IPS-11a (cell line): Measurements from ENCODE around the gene CDCP2.

ENCODE experiments used
- H3K4me3 ChIP-seq: one replicate; pipeline ENCODE4 v1.5.1; 2013; ENCODE audit warnings: low read depth, low read length, control low read depth

The CDCP2 gene

DNA sequence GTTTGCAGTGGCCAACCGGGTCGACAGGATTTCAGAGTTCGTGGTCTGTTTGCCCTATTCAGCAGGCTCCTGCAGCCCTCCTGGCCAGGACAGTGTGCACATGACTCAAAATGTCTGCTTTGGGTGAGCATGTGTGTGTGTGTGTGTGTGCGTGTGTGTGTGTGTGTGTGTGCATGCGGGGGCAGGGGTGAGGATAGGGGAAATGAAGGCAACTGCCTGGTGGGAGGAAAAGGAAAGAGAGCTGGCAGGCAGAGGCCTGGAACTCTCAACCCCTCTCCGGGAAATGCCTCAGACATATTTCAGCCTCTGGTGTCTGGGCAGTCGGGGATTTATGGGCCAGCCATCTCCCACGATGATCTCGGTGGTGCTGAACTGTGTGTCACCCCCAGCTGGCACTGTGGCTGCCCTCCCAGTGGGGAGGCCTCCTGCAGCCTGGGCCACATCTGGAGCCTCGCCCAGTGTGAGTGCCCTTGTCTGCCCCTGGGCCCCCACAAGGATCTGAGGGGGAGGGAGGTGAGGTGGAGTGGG lies 15.2 kb downstream of the CDCP2 start:
- no peak overlapping the region for H3K4me3 ChIP-seq

DNA sequence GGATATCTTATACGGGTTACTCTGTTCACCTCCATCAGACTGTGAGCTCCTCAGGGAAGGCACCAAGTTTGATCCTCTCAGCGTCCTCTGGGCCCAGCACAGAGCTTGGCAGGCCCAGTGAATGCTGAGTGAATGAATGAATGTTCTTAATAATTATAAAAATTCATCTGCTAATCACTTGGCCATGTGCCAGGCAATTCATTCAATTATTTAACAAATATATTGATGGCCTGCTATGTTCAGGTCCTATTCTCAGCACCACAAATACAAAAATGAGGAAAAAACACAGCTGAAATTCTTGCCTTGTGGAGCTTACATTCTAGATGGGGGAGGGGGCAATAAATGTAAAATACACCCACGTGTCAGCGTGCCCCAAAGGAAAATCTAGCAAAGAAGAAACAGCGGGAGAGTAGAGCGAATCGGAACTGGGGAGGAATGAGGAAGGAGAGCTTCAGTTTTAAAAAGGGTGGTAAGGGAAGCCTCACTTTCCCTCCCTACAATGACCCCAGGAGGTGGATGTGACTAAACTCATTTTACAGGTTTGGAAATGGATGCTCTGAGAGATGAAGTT lies 15.8 kb downstream of the CDCP2 start:
- no peak overlapping the region for H3K4me3 ChIP-seq

DNA sequence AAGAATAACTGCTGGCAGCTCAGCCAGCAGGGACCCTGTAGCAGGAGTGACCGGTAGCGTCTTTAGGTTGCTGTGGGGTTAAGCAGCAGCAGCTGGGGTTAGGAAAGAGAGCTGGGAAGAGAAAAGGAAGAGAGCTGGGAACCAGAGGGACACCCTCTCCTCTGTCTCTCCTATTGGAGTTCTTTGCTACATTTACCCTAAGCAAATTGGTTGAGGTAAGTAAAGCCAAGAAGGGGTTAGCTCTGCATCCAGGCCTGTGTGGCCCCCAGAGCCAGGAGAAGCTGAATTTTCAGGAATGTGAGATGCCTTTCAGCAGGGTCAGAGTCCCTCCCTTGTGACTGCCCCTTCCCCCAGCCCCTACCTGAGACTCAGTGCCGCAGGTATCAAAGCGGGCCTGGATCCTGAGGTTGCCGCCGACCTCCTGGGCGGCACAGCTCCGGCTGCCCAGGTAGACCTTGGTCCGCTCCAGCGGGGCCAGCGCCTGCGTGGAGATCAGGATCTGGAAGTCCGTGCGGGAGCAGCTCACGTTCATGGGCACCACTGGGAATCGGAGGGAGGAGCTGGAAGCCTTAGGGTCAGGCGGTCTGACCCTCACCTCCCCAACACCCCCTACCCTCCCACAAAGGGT lies 16.4 kb downstream of the CDCP2 start:
- H3K4me3 ChIP-seq: no peak overlapping the region

DNA sequence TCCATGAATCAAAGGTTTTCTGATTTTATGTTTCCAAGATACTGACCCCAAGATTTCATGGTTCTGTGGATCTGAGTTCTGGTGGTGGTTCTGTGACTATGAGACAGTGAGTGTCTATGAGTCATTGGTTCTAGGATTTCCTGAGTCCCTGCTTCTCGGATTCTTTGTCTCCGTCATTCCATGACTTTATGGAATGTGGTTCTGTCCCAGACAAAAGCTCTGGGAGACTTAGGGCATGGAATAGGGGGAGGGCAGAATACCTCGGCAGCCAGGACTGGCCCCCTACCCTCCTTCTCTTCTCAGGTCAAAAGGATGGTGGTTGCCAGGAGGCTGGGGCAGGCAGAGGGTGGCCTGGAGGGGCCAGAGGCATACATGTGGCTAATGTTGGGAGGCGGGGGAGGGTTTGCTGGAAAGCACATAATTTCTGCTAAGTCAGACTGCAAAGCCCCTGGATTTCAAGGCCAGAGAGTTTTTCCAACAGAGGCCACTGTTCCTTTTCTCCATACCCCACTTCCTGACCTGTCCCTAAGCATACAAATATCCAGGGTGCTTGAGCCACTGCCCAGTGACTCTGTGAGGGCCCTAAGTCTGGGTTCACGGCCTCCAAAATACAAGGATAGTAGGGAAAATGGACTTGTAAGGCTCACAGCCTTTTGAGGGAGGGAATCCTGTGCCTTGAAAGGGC lies 17.2 kb downstream of the CDCP2 start:
- no peak overlapping the region for H3K4me3 ChIP-seq

DNA sequence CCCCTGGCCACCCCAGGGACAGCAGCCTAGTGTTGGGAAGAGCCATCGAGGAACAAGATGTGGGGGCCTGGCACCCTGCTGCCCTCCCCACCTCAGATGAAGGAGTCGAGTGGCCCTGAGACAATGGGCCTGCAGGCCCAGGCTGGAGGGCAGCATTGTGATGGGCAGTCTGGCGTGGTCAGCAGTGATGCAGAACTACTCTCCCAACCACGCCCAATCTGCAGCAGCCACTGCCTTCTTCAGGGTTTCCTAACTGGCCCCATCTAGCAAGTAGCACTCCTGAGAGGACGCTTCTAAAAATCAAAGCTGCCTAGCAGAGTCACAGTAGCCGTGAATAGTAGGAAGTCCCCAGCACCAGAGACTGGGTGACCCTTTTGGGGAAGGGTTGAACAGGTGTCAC lies 18.5 kb downstream of the CDCP2 start:
- H3K4me3 ChIP-seq: no peak overlapping the region

DNA sequence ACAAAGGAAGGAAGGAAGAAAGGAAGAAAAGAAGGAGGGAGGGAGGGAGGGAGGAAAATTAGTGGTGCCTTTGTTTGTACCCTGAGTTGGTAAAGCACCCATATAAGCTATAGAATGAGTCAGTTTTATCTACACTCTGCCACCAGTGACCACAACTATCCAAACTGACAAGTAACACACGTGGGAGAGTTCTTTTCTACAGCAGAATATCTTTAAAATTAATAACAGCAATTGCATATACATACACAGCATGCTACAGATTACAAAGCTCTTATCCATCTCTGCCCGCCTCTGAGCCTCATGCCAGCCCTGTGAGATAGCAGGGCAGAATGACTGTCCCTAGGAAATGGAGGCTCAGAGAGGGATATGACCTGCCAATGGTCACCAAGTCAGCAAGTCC lies 20.3 kb downstream of the CDCP2 start:
- H3K4me3 ChIP-seq: no peak overlapping the region

DNA sequence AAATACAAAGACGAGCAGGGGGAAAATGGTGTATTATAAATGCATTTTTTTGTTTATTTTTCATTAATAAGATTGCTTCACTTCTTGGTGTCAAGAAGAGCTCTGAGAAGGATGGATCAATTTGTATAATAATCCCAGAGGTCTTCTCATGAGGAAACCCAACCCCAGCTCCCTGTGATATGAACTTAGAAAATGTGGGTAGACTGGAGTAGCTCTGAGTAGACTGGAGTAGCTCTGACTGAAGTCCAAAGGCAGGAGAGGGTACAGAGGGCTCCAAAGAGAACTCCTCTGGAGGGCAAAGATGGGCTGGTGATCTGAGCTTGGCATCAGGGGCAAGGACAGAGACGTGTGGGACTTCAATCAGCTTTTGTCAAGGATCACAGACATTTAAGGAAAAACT lies 21.4 kb downstream of the CDCP2 start:
- H3K4me3 ChIP-seq: no peak overlapping the region

DNA sequence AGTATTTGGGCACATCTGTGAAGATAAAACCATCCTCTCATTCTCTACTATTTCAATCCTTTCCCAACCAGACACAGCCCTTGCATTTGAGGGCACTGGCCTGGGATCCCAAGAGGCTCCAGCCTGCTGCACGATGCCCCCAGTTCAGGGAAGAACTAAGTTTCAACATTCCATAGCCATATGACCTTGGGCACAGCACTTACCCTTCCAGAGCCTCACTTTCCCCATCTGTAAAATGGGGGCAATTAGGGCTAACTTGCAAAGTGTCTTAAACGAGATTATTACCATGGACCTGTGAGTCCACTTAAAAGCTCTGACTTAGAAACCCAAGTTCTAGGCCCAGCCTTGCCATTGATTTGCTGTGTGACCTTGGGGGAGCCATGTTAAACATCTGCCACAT lies 22.9 kb downstream of the CDCP2 start:
- no peak overlapping the region for H3K4me3 ChIP-seq

DNA sequence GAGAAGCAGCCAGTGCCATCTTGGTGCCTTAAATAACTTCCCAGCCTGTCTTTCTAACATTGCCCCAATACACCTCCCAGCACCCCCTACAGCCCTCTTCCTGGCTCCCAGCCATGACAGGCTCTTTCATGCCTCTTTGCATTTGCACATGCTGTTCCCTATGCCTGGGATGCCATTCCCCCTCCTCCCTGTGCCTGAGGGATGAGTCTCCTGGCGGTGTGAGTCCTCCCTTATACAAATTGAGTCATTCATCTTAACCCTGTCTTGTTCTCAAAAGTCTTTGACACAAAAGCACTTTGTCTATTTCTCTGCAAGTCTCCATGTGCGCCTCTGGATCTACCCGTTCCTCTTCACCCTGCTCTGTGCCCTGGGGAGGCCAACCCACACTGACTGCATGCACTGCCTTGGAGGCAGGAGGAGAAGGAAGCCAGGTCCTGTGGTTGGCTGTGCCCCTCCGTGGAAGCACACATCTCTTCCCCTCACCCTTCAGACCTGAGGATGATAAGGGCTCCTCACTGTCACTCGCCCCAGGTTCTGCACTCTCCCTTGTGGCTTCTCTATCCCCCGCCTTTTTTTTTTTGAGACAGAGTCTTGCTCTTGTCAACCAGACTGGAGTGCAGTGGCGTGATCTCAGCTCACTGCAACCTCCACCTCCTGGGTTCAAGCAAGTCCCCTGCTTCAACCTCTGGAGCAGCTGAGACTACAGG lies 25.1 kb downstream of the CDCP2 start:
- H3K4me3 ChIP-seq: no peak overlapping the region

DNA sequence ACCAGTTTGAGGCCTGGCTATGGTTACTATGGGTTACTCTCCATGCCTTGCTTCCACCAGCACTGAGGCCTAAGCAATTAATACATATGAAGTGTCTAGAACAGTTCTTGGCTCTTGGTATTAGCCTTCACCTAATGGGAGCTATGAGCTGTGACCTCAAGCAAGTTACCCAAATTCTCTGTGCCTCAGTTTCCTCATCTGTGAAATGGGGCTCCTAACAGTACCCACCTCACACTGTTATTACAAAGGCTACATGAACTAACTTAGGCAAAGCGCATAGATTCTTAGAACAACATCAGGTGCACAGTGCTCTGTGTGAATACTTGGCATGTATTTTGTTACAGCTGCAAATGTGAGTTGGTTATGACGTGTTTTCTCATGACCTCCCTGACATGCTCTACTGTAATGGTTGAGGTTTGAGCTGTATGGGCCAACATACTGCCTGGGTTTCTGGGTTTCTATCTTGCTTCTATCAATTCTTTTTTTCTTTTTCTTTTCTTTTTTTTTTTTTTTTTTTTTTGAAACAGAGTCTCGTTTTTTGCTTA lies 26.5 kb downstream of the CDCP2 start:
- no peak overlapping the region for H3K4me3 ChIP-seq

DNA sequence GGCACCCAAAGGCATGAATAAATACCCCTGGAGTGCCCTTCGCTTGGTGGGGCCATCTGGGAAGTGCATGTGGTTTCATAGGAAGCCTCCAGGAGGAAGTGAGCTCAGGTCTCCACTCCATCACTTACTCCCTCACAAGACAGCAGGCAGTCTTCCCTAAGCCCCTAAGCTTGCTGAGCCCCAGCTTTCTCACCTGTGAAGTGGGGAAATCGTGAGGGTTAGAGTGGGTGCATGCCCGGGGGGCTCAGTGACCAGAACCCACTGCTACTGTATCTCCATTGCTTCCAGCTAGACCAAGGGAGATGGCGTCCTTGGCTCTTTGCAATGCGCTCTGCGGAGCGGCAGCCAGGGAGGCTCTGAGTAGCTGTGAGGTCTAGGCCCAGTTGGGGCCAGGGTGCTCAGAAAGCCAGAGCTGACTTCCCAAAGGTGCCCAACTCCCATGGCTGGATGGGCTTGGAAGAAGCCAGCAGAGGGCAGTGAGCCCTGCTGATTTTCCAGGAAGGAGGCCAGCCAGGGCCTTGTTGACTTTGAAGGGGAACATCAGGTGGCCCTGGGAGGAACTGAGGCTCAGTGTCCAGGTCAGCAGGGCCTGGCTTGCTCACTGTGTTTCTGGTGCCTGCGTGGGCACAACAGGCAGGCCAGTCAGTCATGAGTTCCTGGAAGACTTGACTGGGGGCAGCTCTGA lies 27.3 kb downstream of the CDCP2 start:
- H3K4me3 ChIP-seq: no peak overlapping the region

DNA sequence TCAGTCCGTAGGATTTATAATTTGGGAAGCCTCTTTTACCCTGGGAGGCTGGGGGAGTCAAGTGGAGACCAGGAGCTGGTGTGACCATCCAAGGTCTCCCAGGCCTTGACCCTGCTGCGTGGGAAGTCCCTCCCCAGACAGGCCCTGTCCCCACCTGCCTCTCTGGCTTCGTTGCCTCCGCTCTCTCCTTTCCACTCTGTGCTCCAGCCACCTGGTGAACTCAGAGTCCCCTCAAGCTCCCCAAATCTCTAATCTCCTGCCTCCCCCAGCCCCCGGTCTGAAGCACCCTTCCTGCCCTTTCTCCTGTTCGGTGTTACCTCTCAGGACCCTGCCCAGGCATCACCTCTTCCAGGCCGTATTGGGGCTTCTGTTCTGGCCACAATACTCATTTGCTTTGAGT lies 27.9 kb downstream of the CDCP2 start:
- no peak overlapping the region for H3K4me3 ChIP-seq

DNA sequence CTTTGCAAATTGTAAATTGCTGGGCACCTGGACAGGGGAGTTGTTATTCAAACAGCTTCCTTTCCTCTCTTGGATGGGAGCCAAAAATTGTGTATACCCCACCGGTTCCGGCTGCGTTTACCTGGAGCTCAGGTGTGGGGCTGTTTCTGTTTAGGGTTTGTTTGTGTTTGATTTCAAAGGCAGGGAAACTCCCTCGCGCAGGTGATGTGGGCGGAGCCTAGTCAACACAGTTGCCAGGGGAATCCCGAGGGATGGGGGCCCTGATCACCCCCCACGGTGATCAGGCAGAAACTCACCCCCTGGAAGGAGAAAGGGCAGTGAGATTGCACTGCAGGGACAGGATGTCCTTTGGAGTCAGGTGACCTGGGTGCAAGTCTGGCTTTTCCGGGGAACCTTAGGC lies 28.3 kb downstream of the CDCP2 start:
- no peak overlapping the region for H3K4me3 ChIP-seq

DNA sequence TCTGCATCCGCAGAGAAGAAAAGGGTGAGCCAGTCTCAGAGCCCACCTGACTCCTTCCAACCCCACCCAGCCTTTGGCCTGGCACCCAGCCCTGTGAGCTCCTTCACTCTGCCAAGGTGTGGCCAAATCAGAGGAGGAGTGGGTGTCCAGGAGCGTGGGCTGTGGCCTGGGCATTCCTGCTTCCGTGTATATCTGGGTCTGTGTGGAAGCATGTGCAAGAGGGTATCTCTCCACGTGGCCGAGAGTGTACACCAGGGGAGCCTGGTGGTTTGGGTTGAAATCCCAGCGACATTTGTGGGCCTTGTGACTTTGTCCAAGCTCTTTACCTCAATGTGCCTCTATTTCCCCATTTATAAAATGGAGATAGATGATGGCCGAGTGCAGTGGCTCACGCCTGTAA lies 29.8 kb downstream of the CDCP2 start:
- H3K4me3 ChIP-seq: no peak overlapping the region

DNA sequence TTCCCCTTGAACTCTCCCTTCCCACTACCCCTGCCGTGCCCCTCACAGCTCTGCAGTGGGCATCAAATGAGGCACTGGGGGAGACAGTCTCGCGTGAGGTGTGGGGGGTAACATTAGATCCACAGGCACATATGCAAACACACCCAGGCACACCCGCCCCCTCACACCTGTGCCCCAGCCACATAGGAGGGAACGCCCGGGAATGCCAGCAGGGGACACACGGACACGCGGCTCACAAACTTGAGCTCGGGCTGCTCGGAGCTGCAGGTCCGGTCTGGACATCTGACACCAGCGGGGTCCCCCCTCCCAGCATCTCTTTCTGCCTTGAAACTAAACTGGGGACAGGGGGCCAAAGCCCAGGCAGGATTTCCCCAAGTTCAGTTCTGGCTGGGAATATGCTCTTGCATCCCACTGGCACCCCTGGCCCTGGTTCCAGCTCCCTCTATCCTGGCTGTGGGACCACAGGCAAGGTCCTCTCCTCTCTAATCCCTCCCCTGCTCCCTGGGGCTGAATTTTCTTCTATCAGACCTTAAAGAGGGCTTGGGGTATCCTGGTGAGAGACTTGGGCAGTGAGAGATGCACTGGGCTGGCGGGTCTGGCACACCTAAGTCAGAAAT lies 30.6 kb downstream of the CDCP2 start:
- H3K4me3 ChIP-seq: no peak overlapping the region

DNA sequence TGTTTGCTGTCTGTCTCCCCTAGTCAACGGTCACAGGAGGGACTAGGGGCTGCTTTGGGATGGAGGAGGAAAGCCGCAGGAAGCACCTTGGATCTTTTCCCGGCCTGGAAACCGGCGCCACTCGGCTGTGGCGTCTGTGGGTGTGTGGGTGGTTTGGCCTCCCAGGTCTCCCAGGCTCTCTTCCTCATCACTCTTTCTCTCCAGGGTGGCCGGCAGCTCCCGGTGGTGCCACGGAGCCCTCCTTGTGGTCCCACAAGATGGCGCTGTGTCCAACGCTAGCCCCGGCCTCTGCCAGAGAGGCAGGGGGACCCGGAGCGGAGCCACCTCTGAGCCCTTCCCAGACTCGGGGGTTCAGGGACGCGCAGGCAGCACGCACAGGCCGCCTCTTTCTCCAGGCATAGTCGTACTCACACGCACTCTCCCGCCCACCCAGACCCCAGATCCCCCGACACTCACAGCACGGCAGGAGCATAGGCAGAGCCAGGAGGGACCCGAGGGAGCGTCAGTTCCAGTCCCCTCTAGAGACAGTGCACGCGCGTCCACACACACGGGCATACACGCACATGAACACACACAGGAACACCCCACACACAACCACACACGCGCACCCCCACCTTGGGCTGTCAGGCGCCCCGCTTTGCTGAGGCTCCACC lies 31.2 kb downstream of the CDCP2 start:
- no peak overlapping the region for H3K4me3 ChIP-seq

DNA sequence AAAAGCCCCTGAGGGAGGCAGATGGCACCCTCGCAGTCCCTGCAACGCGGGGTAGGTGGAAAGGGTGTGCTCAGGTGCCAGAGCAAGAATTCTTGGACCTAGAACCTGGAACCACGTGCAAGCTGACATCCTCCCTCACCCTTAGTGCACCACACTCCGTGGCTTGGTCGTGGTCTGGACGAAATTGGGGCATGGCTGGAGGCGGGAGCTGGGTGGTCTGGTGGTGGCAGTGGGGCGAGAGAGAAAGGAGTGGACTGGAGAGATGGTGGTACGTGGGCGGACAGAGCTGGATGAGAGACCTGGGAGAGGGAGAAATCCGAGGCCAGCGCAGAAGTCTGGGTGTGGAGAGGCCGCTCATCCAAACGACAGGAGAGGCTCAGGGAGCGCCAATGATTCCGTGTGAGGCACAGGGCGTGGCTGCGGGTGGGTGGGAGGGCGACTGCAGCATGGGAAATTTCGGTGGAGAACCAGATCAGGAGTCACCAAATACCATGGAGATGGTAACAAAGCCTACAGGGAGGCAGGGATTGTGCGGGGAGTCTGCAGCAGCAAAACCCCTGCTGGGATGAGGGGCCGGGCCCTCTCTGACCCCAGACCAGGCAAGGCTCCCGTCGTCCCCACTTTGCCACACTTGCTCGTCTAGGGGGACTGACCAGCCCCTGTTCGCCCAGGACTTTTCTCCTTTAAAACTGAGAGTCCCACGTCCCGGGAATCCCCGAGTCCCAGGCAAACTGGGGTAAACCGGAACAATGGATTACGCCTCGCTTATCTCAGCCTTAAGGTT lies 31.9 kb downstream of the CDCP2 start:
- no peak overlapping the region for H3K4me3 ChIP-seq

DNA sequence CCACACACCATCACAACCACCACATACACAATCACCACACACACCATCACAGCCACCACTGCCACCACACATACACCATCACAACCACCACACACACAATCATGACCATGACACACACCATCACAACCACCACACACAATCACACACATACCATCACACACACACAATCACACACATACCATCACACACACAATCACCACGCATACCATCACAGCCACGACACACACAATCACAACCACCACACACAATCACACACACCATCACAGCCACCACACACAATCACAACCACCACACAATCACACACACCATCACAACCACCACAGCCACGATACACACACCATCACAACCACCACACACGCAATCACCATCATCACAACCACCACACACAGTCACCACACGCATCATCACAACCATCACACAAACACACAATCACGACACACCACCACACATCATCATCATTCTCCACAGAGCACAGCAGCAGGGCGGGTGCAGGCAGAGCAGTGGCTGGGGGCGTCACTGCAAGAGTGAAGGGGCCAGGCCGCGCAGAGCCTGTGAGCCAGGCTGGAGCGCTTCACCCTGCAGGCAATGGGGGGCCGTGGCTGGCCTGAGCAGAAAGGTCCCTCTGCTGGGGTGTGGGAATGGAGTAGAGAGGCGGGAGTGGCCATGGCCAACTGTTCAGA lies 32.6 kb downstream of the CDCP2 start:
- no peak overlapping the region for H3K4me3 ChIP-seq

DNA sequence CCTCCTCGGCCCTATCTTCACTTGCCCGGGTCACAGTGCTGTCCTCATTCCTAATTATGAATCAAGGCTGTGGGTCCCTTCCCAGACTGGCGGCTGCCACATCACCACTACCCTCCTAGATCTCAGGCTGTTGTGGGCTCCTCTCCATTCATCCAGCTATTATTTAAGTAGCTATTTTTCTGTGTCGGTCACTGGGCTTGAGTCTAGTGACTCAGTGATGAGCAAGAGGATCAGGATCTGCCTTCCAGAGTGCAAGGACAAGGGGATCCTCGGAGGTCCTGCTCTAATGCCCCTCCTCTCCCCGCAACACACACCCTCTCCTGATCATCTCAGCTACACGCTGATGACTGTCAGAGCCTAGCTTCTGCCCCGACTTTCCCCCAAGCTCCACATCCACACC lies 34.1 kb downstream of the CDCP2 start:
- H3K4me3 ChIP-seq: no peak overlapping the region
